ENCODE data around the gene MECR.
"Not testable (repeated sequence)": the region's sequence is repeated elsewhere in the genome, so short reads cannot be mapped to it uniquely, and the experiment has no call there.

MECR gene

DNA sequence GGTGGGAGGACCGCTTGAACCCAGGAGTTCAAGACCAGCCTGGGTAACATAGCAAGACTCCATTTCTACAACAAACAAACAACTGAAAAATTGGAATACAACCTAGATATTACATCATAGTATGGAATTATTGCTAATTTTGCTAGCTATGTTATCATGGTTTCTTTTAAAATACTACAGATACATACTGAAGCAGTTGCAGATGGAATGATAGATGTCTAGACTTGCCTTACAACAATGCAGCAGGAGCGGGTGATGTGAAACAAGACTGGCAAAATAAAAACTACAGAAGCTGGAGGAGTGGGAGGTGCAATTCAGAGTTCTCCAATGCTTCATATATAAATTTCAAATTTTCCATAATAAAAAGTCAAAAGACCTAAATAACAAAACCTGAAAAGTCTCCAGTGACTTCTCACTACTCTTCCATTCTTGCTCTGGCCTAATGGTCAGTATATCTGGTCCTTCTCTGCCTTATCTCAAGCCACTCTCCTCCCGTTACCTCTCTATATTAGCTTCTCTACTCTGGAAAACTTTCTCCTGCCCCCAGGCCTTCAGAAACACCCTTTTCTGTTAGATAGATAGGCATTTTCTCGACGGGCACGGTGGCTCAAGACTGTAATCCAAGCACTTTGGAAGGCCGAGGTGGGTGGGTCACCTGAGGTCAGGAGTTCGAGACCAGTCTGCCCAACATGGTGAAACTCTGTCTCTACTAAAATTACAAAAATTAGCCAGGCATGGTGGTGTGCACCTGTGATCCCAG, 78.5 kb downstream of the MECR start:
- TF ChIP-seq ZFX (IDR thresholded peaks at IDR 0.05) (no peak), CTCF (conservative IDR thresholded peaks at IDR 0.05) (no peak)

DNA sequence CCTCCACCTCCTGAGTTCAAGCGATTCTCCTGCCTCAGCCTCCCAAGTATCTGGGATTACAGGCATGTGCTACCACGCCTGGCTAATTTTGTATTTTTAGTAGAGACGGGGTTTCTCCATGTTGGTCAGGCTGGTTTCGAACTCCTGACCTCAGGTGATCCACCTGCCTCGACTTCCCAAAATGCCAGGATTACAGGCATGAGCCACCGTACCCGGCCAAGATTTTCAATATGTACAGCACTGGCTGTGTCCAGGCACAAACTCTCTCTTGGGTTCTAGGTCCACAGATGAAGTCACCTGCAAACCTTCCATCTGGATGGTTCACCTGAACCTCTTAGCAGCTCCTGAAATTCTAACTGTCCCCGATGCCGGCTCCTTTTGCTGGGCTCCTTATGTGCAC, 80.4 kb downstream of the MECR start:
- not testable (repeated sequence) for H3K27ac ChIP-seq

More for the DNA sequence above, 78.5 kb downstream of the MECR start:
- H3K27ac ChIP-seq = no peak overlapping the region

GRCh38 chr1:29148656-29149491, 81.9 kb downstream of the MECR start:
- TF ChIP-seq ZFX (IDR thresholded peaks at IDR 0.05) = no peak
- no peak for TF ChIP-seq CTCF (conservative IDR thresholded peaks at IDR 0.05)

GRCh38 chr1:29145739-29146437, 84.8 kb downstream of the MECR start:
- no peak overlapping the region for H3K27ac ChIP-seq
- TF ChIP-seq ZFX (IDR thresholded peaks at IDR 0.05) = no peak
- TF ChIP-seq CTCF (conservative IDR thresholded peaks at IDR 0.05) = no peak

More at GRCh38 chr1:29148656-29149491, 81.9 kb downstream of the MECR start:
- H3K27ac ChIP-seq = no peak overlapping the region

DNA sequence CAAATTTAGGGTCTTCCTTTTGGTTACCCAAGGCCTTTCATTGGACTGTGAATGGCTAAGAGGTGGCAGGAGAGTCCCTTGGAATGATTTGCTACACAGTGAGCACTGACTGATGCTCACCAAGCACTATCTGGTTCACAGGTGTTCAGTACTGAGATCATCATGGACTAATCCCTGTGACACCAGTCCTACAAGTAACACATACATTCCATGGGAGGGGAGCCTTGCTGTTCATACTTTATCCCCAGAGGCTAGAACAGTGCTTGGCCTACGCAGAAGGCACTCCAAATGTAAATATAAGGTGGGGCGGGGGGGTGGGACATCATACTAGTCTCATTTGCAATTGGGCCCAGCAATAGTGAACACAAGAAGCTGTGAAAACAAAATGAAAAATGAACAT, 86.6 kb downstream of the MECR start:
- no peak for TF ChIP-seq CTCF (conservative IDR thresholded peaks at IDR 0.05)
- no peak for TF ChIP-seq ZFX (IDR thresholded peaks at IDR 0.05)
- H3K27ac ChIP-seq = no peak overlapping the region

DNA sequence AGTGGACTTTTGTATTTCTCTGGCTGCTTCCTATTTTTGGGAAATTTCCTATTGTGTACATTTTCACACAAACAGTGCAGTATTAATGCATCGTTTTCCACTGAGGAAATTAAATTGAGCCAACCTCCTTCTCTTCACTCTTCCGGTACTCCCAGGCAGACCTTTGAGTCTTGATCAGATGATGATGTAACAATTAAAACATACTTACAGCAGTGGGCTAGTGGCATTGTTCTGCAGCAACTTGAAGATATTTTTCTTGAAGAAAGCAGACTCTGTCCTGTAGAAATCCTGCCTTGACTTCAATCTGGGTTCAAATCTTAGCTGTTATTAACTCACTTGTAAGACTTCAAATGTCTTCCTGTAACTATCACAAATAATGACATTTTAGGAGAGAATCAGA, 88.0 kb downstream of the MECR start:
- TF ChIP-seq ZFX (IDR thresholded peaks at IDR 0.05) = no peak
- no peak for TF ChIP-seq CTCF (conservative IDR thresholded peaks at IDR 0.05)
- H3K27ac ChIP-seq = no peak overlapping the region

Data from C4-2B (cell line).